ENCODE data around the gene HSDL1.

HSDL1 gene

GRCh38 chr16:84075376-84075775 is 69.6 kb downstream of the HSDL1 start:
- no peak for DNase-seq

- no peak for DNase-seq
Measured at GRCh38 chr16:84074721-84075120, 70.3 kb downstream of the HSDL1 start.
